Fibroblast of lung (primary cell): Measurements from ENCODE around the gene GPNMB. TPM values are rescaled to one million over a fixed set of nuclear protein-coding genes. Genes with fewer than 3 reads are reported as not detected.

Experiments
- DNase-seq, 2 donors: peaks; one replicate each; pipeline versions ENCODE4 v3.0.0 to v3.0.0-alpha.2; 2010; ENCODE audit warnings: low read depth in 2 of 2
- H2AFZ ChIP-seq: 2 replicates; pipeline ENCODE4 v1.5.1; 2012; ENCODE audit warnings: low read length, control low read depth, inconsistent platforms
- H3K27ac ChIP-seq: 2 replicates; pipeline ENCODE4 v1.5.1; 2011; ENCODE audit warnings: low read length, control low read depth; ENCODE audit not compliant: insufficient read depth
- H3K27me3 ChIP-seq: 2 replicates; pipeline ENCODE4 v1.5.1; 2011; ENCODE audit warnings: mild to moderate bottlenecking, low read length; ENCODE audit not compliant: control insufficient read depth, insufficient read depth
- H3K36me3 ChIP-seq: 2 replicates; pipeline ENCODE4 v1.5.1; 2011; ENCODE audit warnings: low read length; ENCODE audit not compliant: control insufficient read depth, insufficient read depth
- H3K4me1 ChIP-seq: 2 replicates; pipeline ENCODE4 v1.5.1; 2011; ENCODE audit warnings: low read length; ENCODE audit not compliant: control insufficient read depth, insufficient read depth; ENCODE audit errors: extremely low read depth
- H3K4me2 ChIP-seq: 2 replicates; pipeline ENCODE4 v1.5.1; 2011; ENCODE audit warnings: low read length, control low read depth; ENCODE audit not compliant: insufficient read depth; ENCODE audit errors: extremely low read depth
- H3K4me3 ChIP-seq, 4 experiments: fragments of 200-600 bp in 1 of 4; sonication (generic) in 1 of 4; replicated peaks in 1 of 4; 2 replicates each; pipeline ENCODE4 v1.5.1; 2011 to 2016; ENCODE audit warnings: low read length in 4 of 4, low read depth in 3 of 4, mild to moderate bottlenecking in 3 of 4, control low read depth in 2 of 4, inconsistent platforms in 1 of 4, mixed read lengths in 1 of 4; ENCODE audit not compliant: insufficient read depth in 1 of 4; ENCODE audit errors: control extremely low read depth in 1 of 4
- H3K79me2 ChIP-seq: 2 replicates; pipeline ENCODE4 v1.5.1; 2012; ENCODE audit warnings: mild to moderate bottlenecking, low read length, inconsistent platforms; ENCODE audit not compliant: control insufficient read depth, insufficient read depth
- H3K9ac ChIP-seq: 2 replicates; pipeline ENCODE4 v1.5.1; 2011; ENCODE audit warnings: mild to moderate bottlenecking, low read length, control low read depth; ENCODE audit not compliant: insufficient read depth
- H3K9me3 ChIP-seq: 2 replicates; pipeline ENCODE4 v1.5.1; 2012; ENCODE audit warnings: low read depth, low read length; ENCODE audit not compliant: control insufficient read depth, insufficient read depth
- H4K20me1 ChIP-seq: 2 replicates; pipeline ENCODE4 v1.5.1; 2011; ENCODE audit warnings: low read length; ENCODE audit not compliant: control insufficient read depth, insufficient read depth; ENCODE audit errors: extremely low read depth
- EZH2 ChIP-seq: IDR thresholded peaks from 2 replicates; pipeline ENCODE4 v1.5.1; 2012; ENCODE audit warnings: low read length, control low read depth, mild to moderate bottlenecking; ENCODE audit errors: missing control alignments
- polyA plus RNA-seq, 2 donors: library from polyadenylated mRNA; depleted of rRNA in 1 of 2; stranded (reverse) in 1 of 2; unstranded in 1 of 2; fragments of >200 nt; gene quantifications; 2 replicates each; pipeline ENCODE4 v1.2.1, GENCODE V29; 2011 to 2012; ENCODE audit warnings: missing spikeins in 1 of 2
- total RNA-seq: library from RNA; depleted of rRNA; stranded (reverse); fragments of >200 nt; gene quantifications from 2 replicates; pipeline ENCODE4 v1.2.1, GENCODE V29; 2014
- TF ChIP-seq, protein P1 (sequence below), 2 donors: IDR thresholded peaks in 1 of 2; conservative IDR thresholded peaks in 1 of 2; 1 replicate in 1 of 2; 2 replicates in 1 of 2; pipeline ENCODE4 v1.5.1; 2011 to 2012; ENCODE audit warnings: low read length in 2 of 2, control low read depth in 1 of 2, inconsistent platforms in 1 of 2, low read depth in 1 of 2, mild to moderate bottlenecking in 1 of 2

The GPNMB gene
- total and polyA plus RNA-seq, 2 donors (not counting 1 experiment from before 2014, with no cell fraction given), result 114 to 177 TPM

DNA sequence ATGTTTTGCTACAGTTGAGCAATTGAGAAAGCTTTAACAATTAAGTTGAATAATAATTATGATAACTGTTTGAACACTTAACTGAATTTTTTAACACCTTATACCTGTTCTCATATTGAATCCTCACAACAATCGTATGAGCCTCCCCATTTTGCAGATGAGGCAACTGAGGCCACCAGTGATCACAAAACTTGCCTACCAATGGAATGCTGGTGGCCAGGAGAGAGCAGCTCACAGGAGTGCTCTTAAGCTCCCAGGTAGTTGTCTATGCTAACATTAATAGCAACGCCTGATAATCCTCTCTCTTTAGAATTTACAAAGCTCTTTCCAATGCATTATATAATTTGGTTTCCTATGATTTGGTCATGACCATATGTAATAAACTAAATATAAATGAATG lies 21.6 kb downstream of the GPNMB start:
- no peak for DNase-seq
- TF ChIP-seq EZH2, result no peak
- TF ChIP-seq, protein P1, sequence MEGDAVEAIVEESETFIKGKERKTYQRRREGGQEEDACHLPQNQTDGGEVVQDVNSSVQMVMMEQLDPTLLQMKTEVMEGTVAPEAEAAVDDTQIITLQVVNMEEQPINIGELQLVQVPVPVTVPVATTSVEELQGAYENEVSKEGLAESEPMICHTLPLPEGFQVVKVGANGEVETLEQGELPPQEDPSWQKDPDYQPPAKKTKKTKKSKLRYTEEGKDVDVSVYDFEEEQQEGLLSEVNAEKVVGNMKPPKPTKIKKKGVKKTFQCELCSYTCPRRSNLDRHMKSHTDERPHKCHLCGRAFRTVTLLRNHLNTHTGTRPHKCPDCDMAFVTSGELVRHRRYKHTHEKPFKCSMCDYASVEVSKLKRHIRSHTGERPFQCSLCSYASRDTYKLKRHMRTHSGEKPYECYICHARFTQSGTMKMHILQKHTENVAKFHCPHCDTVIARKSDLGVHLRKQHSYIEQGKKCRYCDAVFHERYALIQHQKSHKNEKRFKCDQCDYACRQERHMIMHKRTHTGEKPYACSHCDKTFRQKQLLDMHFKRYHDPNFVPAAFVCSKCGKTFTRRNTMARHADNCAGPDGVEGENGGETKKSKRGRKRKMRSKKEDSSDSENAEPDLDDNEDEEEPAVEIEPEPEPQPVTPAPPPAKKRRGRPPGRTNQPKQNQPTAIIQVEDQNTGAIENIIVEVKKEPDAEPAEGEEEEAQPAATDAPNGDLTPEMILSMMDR (conservative IDR thresholded peaks at IDR 0.05 in 1 of 2, IDR thresholded peaks at IDR 0.05 in 1 of 2; ENCODE audit: low read depth in 1 of 2, low read length in 2 of 2), result no peak
- no peak overlapping the region for H2AFZ ChIP-seq
- no peaks in the 10 kb centered on the region for H3K9me3 ChIP-seq
- H3K9ac ChIP-seq, result no peak overlapping the region
- H3K4me2 ChIP-seq, result no peak overlapping the region
- H3K27me3 ChIP-seq, result no peaks in the 10 kb centered on the region
- no peak overlapping the region for H3K27ac ChIP-seq
- no peaks in the 10 kb centered on the region for H3K4me1 ChIP-seq
- H3K79me2 ChIP-seq, result no peaks in the 10 kb centered on the region
- no peak overlapping the region for H3K4me3 ChIP-seq
- no peaks in the 10 kb centered on the region for H4K20me1 ChIP-seq
- no peaks in the 10 kb centered on the region for H3K36me3 ChIP-seq

DNA sequence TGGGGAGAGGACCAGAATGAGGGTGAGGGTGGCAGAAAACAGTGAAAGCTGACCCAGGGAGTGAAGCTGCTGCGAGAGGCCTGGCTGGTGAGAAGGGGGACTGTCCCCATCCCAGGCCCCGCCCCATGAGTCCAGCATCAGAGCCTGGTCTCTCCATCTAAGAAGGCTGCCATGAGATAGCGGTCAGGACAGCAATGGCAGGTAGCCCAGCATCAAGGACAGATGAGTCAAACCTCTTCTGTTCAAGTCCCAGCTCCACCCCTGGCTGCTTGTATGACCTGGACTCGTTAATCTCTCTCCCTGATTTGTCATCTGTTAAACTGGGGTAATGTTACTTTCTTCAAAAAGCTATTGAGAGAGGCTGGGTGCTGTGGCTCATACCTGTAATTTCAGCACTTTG lies 22.2 kb downstream of the GPNMB start:
- Histone ChIP-seq H3K79me2 (no peaks in the 10 kb centered on the region), H3K4me2 (no peak overlapping the region), H3K4me1 (no peaks in the 10 kb centered on the region), H3K4me3 (no peak overlapping the region), H3K27me3 (no peaks in the 10 kb centered on the region), H2AFZ (no peak overlapping the region), H3K27ac (no peak overlapping the region), H4K20me1 (no peaks in the 10 kb centered on the region), H3K9me3 (no peaks in the 10 kb centered on the region), H3K9ac (no peak overlapping the region), H3K36me3 (no peaks in the 10 kb centered on the region)
- no peak for TF ChIP-seq EZH2
- TF ChIP-seq, protein P1 (conservative IDR thresholded peaks at IDR 0.05 in 1 of 2, IDR thresholded peaks at IDR 0.05 in 1 of 2; ENCODE audit: low read depth in 1 of 2, low read length in 2 of 2), result no peak
- peak in 1 of 2 donors; percentile 37 for DNase-seq

DNA sequence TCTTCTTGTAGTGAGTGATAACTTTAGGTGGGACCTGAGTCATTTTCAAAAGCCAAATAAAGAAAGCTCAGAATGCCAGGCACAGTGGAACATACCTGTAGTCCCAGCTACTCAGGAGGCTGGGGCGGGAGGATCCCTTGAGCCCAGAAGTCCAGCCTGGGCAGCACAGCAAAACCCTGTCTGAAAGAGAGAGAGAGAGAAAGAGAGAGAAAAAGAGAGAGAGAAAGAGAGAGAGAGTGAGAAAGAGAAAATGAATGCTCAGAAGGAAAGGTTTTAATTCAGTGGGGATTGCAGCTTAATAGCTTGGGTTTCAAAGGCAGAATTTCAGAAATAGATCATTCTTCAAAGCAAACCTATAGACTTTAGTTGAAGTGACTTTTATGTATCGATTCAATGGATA lies 25.7 kb downstream of the GPNMB start:
- H2AFZ ChIP-seq, result no peak overlapping the region
- no peaks in the 10 kb centered on the region for H3K27me3 ChIP-seq
- H3K4me2 ChIP-seq, result no peak overlapping the region
- H3K27ac ChIP-seq, result no peak overlapping the region
- H3K4me3 ChIP-seq, result no peak overlapping the region
- H3K9ac ChIP-seq, result no peak overlapping the region
- no peaks in the 10 kb centered on the region for H4K20me1 ChIP-seq
- no peaks in the 10 kb centered on the region for H3K4me1 ChIP-seq
- TF ChIP-seq, protein P1 (conservative IDR thresholded peaks at IDR 0.05 in 1 of 2, IDR thresholded peaks at IDR 0.05 in 1 of 2; ENCODE audit: low read depth in 1 of 2, low read length in 2 of 2), result no peak
- TF ChIP-seq EZH2, result no peak
- H3K36me3 ChIP-seq, result no peaks in the 10 kb centered on the region
- no peaks in the 10 kb centered on the region for H3K79me2 ChIP-seq
- DNase-seq, result no peak
- H3K9me3 ChIP-seq, result no peaks in the 10 kb centered on the region
